DOHH2 (cell line): ENCODE measurements around the gene KRTAP10-1.

Experiments
- CTCF ChIP-seq: fragments of 200-600 bp; sonication (generic); IDR thresholded peaks from one replicate; pipeline ENCODE4 v1.5.1; 2014; ENCODE audit warnings: antibody characterized with exemption, mild to moderate bottlenecking, low read depth, low read length; ENCODE audit not compliant: poor library complexity, severe bottlenecking
- EZH2phosphoT487 ChIP-seq: fragments of 200-600 bp; sonication (generic); IDR thresholded peaks from 2 replicates; pipeline ENCODE4 v1.6.1; 2017; ENCODE audit warnings: borderline replicate concordance, mild to moderate bottlenecking, antibody characterized with exemption, low read length, moderate library complexity, mixed read lengths

DNA sequence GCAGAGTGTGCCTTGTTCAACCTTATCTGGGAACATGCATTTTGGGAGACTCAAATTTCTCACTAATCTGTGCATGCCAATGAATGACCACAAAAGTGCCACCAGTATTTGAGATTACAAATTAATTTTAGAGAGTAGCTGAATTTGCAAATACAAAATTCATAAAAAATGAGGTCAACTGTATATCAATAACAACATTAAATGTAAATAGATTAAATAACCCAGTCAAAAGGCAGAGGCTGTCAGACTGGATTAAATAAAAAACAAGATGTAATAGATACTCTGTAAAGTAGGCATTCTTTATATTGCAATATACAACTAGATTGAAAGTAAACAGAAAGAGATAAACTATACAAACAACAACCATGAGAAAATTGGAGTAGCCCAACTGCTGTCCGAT lies 24.1 kb upstream of the KRTAP10-1 start:
- TF ChIP-seq CTCF (no peak), EZH2phosphoT487 (no peak)
